ENCODE results near the gene ZNF718.
"Not testable (repeated sequence)": the region's sequence is repeated elsewhere in the genome, so short reads cannot be mapped to it uniquely, and the experiment has no call there.

The ZNF718 gene

DNA sequence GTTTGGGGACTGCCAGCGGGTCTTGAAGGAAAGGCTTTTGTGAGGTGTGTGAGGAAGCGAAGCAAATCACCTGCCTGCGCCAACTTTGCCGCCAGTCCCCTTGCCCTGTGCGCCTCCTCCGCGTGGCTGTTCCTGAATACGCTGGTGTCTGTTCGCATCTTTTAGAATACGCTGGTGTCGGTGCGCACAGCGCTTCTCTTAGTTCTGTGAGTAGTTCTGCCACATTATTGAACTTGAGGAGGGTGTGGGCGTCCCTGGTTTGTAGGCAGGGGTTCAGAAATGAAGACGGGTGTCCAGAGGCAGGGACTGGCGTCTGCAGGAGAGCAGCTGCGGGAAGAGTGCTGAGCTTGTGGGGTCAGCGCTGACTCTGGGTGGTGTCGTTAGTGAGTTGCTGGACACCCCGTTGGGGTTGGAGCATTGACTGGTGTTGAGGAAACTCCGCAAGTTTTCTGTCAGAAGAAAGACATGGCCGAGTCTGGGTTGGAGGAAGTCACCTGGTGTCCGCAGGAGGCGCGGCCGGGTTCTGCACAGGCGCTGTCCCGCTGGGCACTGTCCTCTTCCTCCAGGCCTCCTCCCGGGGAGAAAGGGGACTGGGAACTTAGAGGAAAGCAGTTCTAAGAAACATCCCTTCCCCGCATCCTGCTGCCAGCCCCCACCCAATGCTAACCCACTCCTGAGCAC, 930 bp downstream of the ZNF718 start:
- peaks cover 48% of the 10 kb centered on the region for H3K36me3 Mint-ChIP-seq
- peak overlapping the region; percentile 94 for H3K27ac Mint-ChIP-seq
- peaks cover 20% of the 10 kb centered on the region for H3K4me1 Mint-ChIP-seq
- no peaks in the 10 kb centered on the region for H3K27me3 Mint-ChIP-seq
- peak overlapping the region; percentile 100 for H3K4me3 Mint-ChIP-seq
- H3K9me3 Mint-ChIP-seq, result peaks cover 12% of the 10 kb centered on the region
- peak; percentile 40 for ATAC-seq

DNA sequence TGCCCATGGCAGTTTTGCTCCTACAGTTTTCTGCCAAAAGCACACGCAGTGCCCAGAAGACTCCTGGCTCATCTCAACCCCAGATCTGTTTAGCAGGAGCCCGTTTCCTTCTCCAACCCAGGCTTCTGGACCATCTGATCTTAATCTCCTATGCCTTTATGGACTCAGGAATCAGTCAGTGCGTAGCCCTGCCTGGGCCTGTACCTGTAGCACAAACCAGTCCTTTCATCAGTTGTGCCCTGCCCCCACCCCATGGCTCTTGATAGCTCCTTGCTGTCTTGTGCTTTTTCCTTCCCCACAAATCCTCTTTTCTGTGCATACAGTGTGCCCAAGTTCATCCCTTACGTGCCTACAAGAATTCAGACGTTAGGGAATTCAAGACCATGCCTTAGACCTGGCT, 1.5 kb downstream of the ZNF718 start:
- H3K9me3 Mint-ChIP-seq, result peaks cover 12% of the 10 kb centered on the region

DNA sequence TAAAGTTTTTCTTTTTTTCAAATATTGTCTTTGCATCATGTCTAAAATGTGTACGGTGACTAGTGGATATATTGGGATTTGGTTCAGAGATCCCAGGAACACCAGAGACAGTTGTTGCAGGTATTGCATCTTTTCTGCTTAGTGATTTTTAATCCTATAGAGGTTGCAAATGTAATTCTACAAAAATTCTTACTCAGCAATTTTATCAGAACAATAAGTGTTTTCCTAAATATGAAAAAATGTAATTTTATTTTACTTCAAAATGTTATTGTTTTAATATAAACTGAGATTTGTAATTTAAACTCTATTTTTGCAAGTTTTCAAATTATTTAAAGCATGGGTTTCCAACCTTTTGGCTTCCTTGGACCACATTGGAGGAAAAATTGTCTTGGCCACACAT, 8.2 kb downstream of the ZNF718 start:
- Mint-ChIP-seq H3K9me3 (peaks cover 9% of the 10 kb centered on the region), H3K27me3 (no peaks in the 10 kb centered on the region), H3K36me3 (peaks cover 71% of the 10 kb centered on the region), H3K4me3 (no peak overlapping the region), H3K4me1 (no peaks in the 10 kb centered on the region), H3K27ac (no peak overlapping the region)
- ATAC-seq, result no peak

More for the DNA sequence above, 1.5 kb downstream of the ZNF718 start:
- Mint-ChIP-seq H3K27me3 (no peaks in the 10 kb centered on the region), H3K4me1 (peaks cover 20% of the 10 kb centered on the region), H3K36me3 (peaks cover 48% of the 10 kb centered on the region), H3K4me3 (peak overlapping the region; percentile 100), H3K27ac (peak overlapping the region; percentile 94)
- ATAC-seq, result no peak

DNA sequence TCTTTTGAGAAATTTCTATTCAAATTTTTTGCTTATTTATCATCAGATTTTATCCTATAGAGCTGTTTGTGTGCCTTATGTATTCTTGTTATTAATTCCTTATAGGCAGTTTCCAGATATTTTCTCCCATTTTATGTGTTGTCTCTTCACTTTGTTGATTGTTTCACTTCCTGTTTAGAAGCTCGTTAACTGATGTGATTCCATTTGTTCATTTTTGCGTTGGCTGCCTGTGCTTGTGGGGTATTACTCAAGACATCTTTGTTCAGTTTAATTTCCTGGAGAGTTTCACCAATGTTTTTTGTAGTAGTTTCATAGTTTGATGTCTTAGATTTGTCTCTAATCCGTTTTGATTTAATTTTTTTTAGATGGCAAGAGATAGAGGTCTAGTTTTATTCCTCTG, 14.6 kb downstream of the ZNF718 start:
- H3K4me3 Mint-ChIP-seq, result no peak overlapping the region
- H3K36me3 Mint-ChIP-seq, result peaks cover 89% of the 10 kb centered on the region
- ATAC-seq, result no peak
- no peaks in the 10 kb centered on the region for H3K27me3 Mint-ChIP-seq
- no peak overlapping the region for H3K27ac Mint-ChIP-seq
- peaks cover 10% of the 10 kb centered on the region for H3K4me1 Mint-ChIP-seq
- peaks cover 19% of the 10 kb centered on the region for H3K9me3 Mint-ChIP-seq

DNA sequence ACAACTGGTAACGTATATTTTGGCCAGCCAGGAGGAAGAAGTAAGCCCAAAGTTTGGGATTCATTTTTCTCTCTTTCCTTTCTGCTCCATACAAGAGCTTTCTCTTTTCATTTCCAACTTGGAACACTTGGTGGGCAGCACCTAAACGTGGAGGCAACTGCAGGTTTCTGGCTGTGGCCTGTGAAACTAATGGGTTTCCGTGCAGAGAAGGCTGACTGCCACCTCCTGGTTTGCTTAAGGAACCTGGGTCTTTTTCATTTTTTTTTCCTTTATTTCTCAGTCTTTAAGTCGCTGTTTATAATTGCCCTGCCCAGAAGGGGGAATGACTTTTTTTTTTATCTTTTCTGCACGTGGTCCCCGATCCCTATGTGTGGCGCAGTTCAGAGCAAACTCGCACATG, 15.4 kb downstream of the ZNF718 start:
- Mint-ChIP-seq H3K4me3 (no peak overlapping the region), H3K27me3 (no peaks in the 10 kb centered on the region), H3K4me1 (peaks cover 10% of the 10 kb centered on the region), H3K27ac (no peak overlapping the region), H3K9me3 (peaks cover 22% of the 10 kb centered on the region), H3K36me3 (peaks cover 90% of the 10 kb centered on the region)
- no peak for ATAC-seq

DNA sequence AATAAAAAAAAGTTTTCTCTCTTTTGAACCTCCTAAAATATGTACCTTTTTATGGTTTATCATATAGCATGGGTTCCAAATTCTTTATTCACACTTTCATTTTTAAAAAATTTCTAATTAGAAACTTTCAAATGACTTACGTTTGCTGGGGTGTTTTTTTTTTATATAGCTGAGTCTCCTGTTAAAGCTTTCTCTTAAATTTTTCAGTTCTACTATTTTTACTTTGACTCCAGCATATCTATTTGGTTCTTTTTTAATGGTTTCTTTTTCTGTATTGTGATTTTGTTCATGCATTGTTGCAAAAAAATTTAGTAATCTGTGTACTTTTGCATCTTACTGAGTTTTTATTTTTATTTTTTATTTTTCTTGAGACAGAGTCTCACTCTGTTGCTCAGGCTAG, 22.3 kb downstream of the ZNF718 start:
- H3K27ac Mint-ChIP-seq, result no peak overlapping the region
- H3K36me3 Mint-ChIP-seq, result peaks cover 77% of the 10 kb centered on the region
- no peak for ATAC-seq
- no peaks in the 10 kb centered on the region for H3K4me1 Mint-ChIP-seq
- no peak overlapping the region for H3K4me3 Mint-ChIP-seq
- no peaks in the 10 kb centered on the region for H3K27me3 Mint-ChIP-seq
- H3K9me3 Mint-ChIP-seq, result peaks cover 13% of the 10 kb centered on the region

DNA sequence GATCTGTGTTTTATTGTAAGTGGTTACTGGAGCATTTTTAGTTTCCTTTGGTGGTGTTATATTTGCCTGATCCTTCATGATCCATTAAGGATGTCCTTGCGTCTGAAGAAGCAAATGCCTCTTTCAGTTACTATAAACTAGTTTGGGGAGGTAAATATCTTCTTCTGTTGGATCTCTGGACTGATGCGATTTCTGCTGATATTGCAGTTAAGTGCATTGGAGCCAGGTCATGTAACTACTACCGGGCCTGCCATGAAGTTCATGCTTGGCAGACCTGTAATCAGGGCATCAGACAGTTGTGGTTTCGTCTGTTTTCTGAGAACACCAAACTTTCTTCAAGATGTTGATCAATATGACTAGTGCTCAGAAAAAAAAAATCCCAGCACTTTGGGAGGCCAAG, 22.9 kb downstream of the ZNF718 start:
- Mint-ChIP-seq H3K36me3 (peaks cover 79% of the 10 kb centered on the region), H3K4me3 (no peak overlapping the region), H3K4me1 (no peaks in the 10 kb centered on the region), H3K27ac (no peak overlapping the region), H3K9me3 (peaks cover 13% of the 10 kb centered on the region), H3K27me3 (no peaks in the 10 kb centered on the region)
- ATAC-seq, result no peak

DNA sequence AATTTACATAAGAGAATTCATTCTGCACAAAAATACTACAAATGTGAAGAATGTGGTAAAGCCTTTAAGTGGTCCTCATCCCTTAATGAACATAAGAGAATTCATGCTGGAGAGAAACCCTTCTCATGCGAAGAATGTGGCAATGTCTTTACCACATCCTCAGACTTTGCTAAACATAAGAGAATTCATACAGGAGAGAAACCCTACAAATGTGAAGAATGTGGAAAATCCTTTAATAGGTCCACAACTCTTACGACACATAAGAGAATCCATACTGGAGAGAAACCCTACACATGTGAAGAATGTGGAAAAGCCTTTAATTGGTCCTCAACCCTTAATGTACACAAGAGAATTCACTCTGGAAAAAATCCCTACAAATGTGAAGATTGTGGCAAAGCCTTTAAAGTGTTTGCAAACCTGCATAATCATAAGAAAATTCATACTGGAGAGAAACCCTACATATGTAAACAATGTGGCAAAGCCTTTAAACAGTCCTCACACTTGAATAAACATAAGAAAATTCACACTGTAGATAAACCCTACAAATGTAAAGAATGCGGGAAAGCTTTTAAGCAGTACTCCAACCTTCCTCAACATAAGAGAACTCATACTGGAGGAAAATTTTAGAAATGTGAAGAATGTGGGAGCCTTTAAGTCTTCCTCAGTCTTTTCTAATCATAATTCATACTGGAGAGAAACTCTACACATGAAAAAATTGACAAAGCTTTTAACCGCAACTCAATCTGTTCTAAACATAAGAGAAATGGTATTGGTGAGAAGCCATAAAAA, 37.4 kb downstream of the ZNF718 start:
- Mint-ChIP-seq H3K27ac (no peak overlapping the region), H3K4me3 (no peak overlapping the region)

DNA sequence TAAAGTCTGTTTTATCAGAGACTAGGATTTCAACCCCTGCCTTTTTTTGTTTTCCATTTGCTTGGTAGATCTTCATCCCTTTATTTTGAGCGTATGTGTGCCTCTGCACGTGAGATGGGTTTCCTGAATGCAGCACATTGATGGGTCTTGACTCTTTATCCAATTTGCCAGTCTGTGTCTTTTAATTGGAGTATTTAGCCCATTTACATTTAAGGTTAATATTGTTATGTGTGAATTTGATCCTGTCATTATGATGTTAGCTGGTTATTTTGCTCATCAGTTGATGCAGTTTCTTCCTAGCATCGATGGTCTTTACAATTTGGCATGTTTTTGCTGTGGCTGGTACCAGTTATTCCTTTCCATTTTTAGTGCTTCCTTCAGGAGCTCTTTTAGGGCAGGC, 45.3 kb downstream of the ZNF718 start:
- peaks cover 17% of the 10 kb centered on the region for H3K9me3 Mint-ChIP-seq

More for the DNA sequence above, 37.4 kb downstream of the ZNF718 start:
- Mint-ChIP-seq H3K27me3 (no peaks in the 10 kb centered on the region), H3K36me3 (peaks cover 47% of the 10 kb centered on the region), H3K4me1 (no peaks in the 10 kb centered on the region), H3K9me3 (peaks cover 9% of the 10 kb centered on the region)
- ATAC-seq, result no peak

DNA sequence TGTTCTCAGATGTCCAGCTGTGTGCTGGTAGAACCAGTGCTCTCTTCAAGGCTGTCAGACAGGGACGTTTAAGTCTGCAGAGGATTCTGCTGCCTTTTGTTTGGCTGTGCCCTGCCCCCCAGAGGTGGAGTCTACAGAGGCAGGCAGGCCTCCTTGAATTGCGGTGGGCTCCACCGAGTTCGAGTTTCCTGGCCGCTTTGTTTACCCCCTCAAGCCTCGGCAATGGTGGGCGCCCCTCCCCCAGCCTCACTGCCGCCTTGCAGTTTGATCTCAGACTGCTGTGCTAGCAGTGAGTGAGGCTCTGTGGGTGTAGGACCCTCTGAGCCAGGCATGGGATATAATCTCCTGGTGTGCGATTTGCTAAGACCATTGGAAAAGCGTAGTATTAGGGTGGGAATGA, 47.0 kb downstream of the ZNF718 start:
- Mint-ChIP-seq H3K9me3 (peaks cover 30% of the 10 kb centered on the region), H3K36me3 (peaks cover 73% of the 10 kb centered on the region)
- not testable (repeated sequence) for H3K4me3 Mint-ChIP-seq, H3K27me3 Mint-ChIP-seq, ATAC-seq, H3K4me1 Mint-ChIP-seq, H3K27ac Mint-ChIP-seq

More for the DNA sequence above, 45.3 kb downstream of the ZNF718 start:
- not testable (repeated sequence) for H3K4me3 Mint-ChIP-seq, ATAC-seq, H3K4me1 Mint-ChIP-seq, H3K27me3 Mint-ChIP-seq, H3K27ac Mint-ChIP-seq
- peaks cover 58% of the 10 kb centered on the region for H3K36me3 Mint-ChIP-seq

DNA sequence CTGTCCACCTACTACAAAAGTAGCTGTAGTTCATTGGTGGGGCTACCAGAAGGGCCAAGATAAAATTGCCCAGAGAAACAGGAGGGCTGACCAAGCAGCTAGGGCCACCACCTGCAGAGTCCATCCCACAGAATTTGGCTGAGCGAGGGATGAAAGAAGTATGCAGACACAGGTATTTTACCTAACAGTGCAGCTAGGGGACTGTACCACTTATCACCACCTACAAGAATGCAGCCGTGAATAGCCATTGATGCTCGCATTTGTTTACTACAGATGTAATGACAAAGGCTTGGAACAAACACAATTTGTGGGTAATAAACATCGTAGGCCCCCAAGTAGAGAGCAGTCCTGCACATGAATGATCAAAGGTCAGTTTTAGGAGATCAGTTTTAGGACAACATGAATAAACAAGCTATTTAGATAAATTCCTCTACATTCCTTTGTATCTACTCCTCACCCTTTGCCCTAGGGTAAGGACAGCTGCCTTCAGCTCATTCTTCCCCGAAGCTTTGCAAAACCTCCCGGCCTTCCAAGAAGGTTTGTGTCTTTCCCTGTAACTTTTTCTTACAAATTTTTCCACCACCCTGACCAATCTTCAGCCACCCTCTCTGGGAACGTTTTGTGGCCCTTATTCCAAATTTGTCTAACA, 49.5 kb downstream of the ZNF718 start:
- Mint-ChIP-seq H3K27me3 (no peaks in the 10 kb centered on the region), H3K36me3 (peaks cover 75% of the 10 kb centered on the region), H3K9me3 (peaks cover 40% of the 10 kb centered on the region), H3K4me1 (no peaks in the 10 kb centered on the region), H3K4me3 (no peak overlapping the region), H3K27ac (no peak overlapping the region)
- no peak for ATAC-seq

DNA sequence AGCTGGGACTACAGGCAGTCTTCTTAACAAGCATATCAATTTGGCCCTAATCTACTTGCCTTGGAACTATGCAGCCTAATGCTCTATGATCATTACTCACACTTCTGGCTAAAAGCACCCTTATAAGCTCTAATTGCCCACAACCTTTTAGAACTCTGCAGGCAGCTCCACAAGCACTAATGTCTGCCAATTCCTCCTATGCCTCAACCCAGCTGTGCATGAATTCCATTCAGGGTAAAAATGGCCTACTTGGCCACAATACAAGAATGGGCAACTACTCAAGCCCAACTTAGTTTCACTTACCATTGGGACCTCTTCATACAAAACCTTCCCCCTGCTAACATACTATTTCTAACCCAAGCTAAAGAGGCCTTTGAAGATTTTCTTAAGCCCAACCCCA, 51.7 kb downstream of the ZNF718 start:
- H3K9me3 Mint-ChIP-seq, result peaks cover 37% of the 10 kb centered on the region
- H3K27me3 Mint-ChIP-seq, result no peaks in the 10 kb centered on the region
- H3K4me3 Mint-ChIP-seq, result no peak overlapping the region
- no peak for ATAC-seq
- no peak overlapping the region for H3K27ac Mint-ChIP-seq
- H3K36me3 Mint-ChIP-seq, result peaks cover 68% of the 10 kb centered on the region
- H3K4me1 Mint-ChIP-seq, result no peaks in the 10 kb centered on the region

DNA sequence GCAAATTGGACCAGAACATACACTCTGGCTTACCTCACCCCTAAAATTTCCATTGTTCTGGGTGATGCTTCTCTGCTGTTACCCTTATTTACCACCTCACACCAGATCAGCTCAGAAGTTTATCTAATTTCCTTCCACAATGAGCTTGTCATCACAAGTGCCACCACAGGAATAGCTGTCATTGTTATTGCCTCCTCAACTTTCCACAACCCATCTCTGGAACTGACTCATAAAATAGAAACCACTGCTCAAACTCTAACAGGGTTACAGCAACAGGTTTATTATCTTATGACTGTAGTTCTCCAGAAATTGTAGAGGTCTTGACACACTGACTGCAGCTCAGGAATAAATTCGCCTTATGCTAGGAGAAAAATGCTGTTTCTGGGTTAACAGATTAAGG, 52.7 kb downstream of the ZNF718 start:
- peaks cover 41% of the 10 kb centered on the region for H3K9me3 Mint-ChIP-seq
- H3K27ac Mint-ChIP-seq, result no peak overlapping the region
- ATAC-seq, result no peak
- H3K27me3 Mint-ChIP-seq, result no peaks in the 10 kb centered on the region
- peaks cover 66% of the 10 kb centered on the region for H3K36me3 Mint-ChIP-seq
- no peak overlapping the region for H3K4me3 Mint-ChIP-seq
- H3K4me1 Mint-ChIP-seq, result no peaks in the 10 kb centered on the region

DNA sequence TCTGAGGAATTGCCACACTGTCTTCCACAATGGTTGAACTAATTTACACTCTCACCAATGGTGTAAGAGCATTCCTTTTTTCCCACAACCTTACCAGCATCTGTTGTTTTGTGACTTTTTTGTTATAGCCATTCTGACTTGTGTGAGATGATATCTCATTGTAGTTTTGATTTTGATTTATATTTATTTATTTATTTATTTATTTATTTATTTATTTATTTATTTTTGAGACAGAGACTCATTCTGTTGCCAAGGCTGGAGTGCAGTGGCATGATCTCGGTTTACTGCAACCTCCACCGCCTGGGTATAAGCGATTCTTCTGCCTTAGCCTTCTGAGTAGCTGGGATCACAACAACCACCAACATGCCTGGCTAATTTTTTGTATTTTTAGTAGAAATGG, 57.9 kb downstream of the ZNF718 start:
- H3K4me3 Mint-ChIP-seq, H3K27ac Mint-ChIP-seq, H3K27me3 Mint-ChIP-seq, ATAC-seq, H3K4me1 Mint-ChIP-seq: not testable (repeated sequence)
- H3K9me3 Mint-ChIP-seq, result peaks cover 46% of the 10 kb centered on the region
- H3K36me3 Mint-ChIP-seq, result peaks cover 78% of the 10 kb centered on the region

DNA sequence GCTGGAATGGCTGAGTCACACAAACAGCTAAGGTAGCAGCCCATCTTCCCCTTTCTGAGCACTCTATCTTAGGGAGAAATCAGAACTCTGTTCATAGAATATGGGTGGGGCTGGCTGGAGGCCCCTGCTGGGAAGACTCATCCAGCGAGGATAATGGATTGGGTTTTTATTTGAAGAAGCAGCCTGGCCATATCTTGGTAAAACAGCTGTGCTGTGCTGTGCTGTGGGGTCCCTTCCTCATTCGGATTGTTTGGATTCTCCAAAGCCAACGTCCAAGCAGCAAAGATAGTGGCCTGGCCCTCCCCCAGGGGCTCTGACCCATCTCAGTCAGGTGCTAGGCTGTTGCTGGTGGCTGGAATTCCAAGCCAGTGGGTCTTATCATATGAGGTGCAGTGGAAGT, 63.8 kb downstream of the ZNF718 start:
- Mint-ChIP-seq H3K9me3 (peaks cover 39% of the 10 kb centered on the region), H3K4me3 (no peak overlapping the region), H3K27ac (no peak overlapping the region), H3K36me3 (peaks cover 67% of the 10 kb centered on the region), H3K27me3 (no peaks in the 10 kb centered on the region), H3K4me1 (no peaks in the 10 kb centered on the region)
- no peak for ATAC-seq

Measured in stimulated activated memory B cell treated with anti-CD40 and anti-IgM and Interleukin-4, amounts not matched to agents 10 μg/mL and 1 μg/mL and 100 μg/mL, for 72 hours (primary cell).